ENCODE results near the gene STK39.
"Not testable (repeated sequence)": the region's sequence is repeated elsewhere in the genome, so short reads cannot be mapped to it uniquely, and the experiment has no call there.

Gene STK39

GRCh38 chr2:168085801-168086361 lies 161.5 kb downstream of the STK39 start:
- no peak for DNase-seq (ENCODE audit: low spot score)

- DNase-seq (ENCODE audit: low spot score) = no peak
Measured at GRCh38 chr2:168084288-168084687, 163.1 kb downstream of the STK39 start.

GRCh38 chr2:168081452-168081851 lies 165.9 kb downstream of the STK39 start:
- DNase-seq (ENCODE audit: low spot score) = not testable (repeated sequence)

- no peak for DNase-seq (ENCODE audit: low spot score)
Measured at GRCh38 chr2:168079236-168079635, 168.2 kb downstream of the STK39 start.

GRCh38 chr2:168076731-168077130 lies 170.7 kb downstream of the STK39 start:
- DNase-seq (ENCODE audit: low spot score) = no peak

GRCh38 chr2:168075446-168075845 lies 171.9 kb downstream of the STK39 start:
- DNase-seq (ENCODE audit: low spot score) = no peak

GRCh38 chr2:168072626-168073303 lies 174.6 kb downstream of the STK39 start:
- no peak for DNase-seq (ENCODE audit: low spot score)

- no peak for DNase-seq (ENCODE audit: low spot score)
Measured at GRCh38 chr2:168064011-168064998, 183.1 kb downstream of the STK39 start.

- no peak for DNase-seq (ENCODE audit: low spot score)
Measured at GRCh38 chr2:168062936-168063335, 184.5 kb downstream of the STK39 start.

GRCh38 chr2:168062054-168062453 lies 185.3 kb downstream of the STK39 start:
- DNase-seq (ENCODE audit: low spot score) = no peak

- DNase-seq (ENCODE audit: low spot score) = no peak
Measured at GRCh38 chr2:168060986-168061750, 186.2 kb downstream of the STK39 start.

- DNase-seq (ENCODE audit: low spot score) = no peak
Measured at GRCh38 chr2:168059758-168060157, 187.6 kb downstream of the STK39 start.

- no peak for DNase-seq (ENCODE audit: low spot score)
Measured at GRCh38 chr2:168058675-168059074, 188.7 kb downstream of the STK39 start.

GRCh38 chr2:168056242-168056787 lies 191.1 kb downstream of the STK39 start:
- DNase-seq (ENCODE audit: low spot score) = no peak

- no peak for DNase-seq (ENCODE audit: low spot score)
Measured at GRCh38 chr2:168054657-168055056, 192.7 kb downstream of the STK39 start.

GRCh38 chr2:168053676-168054075 lies 193.7 kb downstream of the STK39 start:
- no peak for DNase-seq (ENCODE audit: low spot score)

- no peak for DNase-seq (ENCODE audit: low spot score)
Measured at GRCh38 chr2:168052773-168053172, 194.6 kb downstream of the STK39 start.

- DNase-seq (ENCODE audit: low spot score) = no peak
Measured at GRCh38 chr2:168050377-168050776, 197.0 kb downstream of the STK39 start.

GRCh38 chr2:168049609-168050008 lies 197.8 kb downstream of the STK39 start:
- DNase-seq (ENCODE audit: low spot score) = no peak

GRCh38 chr2:168047091-168047690 lies 200.2 kb downstream of the STK39 start:
- DNase-seq (ENCODE audit: low spot score) = no peak

- no peak for DNase-seq (ENCODE audit: low spot score)
Measured at GRCh38 chr2:168044579-168044978, 202.8 kb downstream of the STK39 start.
